A549 (cell line): ENCODE results near the gene FOCAD. TPM values are rescaled to one million over a fixed set of nuclear protein-coding genes. Genes with fewer than 3 reads are reported as not detected.

Experiments used
- ATAC-seq, 2 experiments: fragments of 200-7000 bp in 1 of 2; fragments of >200 bp in 1 of 2; cut with Nextera tagmentation in 1 of 2; cut with Tn5 transposase in 1 of 2; 3 replicates each; pipeline versions ENCODE4 v1.8.0 to v1.9.1; 2018 to 2020; ENCODE audit warnings: mild to moderate bottlenecking in 1 of 2, moderate library complexity in 1 of 2
- CTCF ChIA-PET: fragments of 300-600 bp; sonication (Branson Sonifier 250); formaldehyde crosslinking; extraction: SDS; loops from one replicate; lab custom pipeline; 2021; ENCODE audit warnings: antibody characterized with exemption, inconsistent platforms; lab: Yijun Ruan, JAX
- POLR2A ChIA-PET: fragments of 350-600 bp; formaldehyde crosslinking; extraction: SDS; loops from one replicate; lab custom pipeline; 2021; ENCODE audit warnings: antibody characterized with exemption, inconsistent platforms; lab: Yijun Ruan, JAX
- DNase-seq, 2 experiments: peaks; one replicate each; pipeline versions ENCODE4 v3.0.0 to v3.0.0-alpha.2; 2011 to 2016; ENCODE audit warnings: low read depth in 1 of 2, low spot score in 1 of 2
- FAIRE-seq: peaks from 2 replicates; lab custom pipeline; 2011; peaks lifted over from hg19 to GRCh38; lab: Jason Lieb, UNC
- H3K27ac ChIP-seq, 2 experiments: fragments of >200 bp; sonication (Bioruptor Twin); formaldehyde crosslinking; 3 replicates each; pipeline ENCODE4 v1.5.1; 2016 to 2017
- H3K4me1 ChIP-seq: fragments of >200 bp; sonication (Bioruptor Twin); formaldehyde crosslinking; 3 replicates; pipeline ENCODE4 v1.6.1; 2016
- H3K4me2 ChIP-seq: fragments of >200 bp; sonication (Bioruptor Twin); formaldehyde crosslinking; 3 replicates; pipeline ENCODE4 v1.6.1; 2016
- H3K4me3 ChIP-seq: fragments of >200 bp; sonication (Bioruptor Twin); formaldehyde crosslinking; 3 replicates; pipeline ENCODE4 v1.5.1; 2016
- H3K9me3 ChIP-seq: fragments of >200 bp; sonication (Bioruptor Twin); formaldehyde crosslinking; 3 replicates; pipeline ENCODE4 v1.6.1; 2016
- BHLHE40 ChIP-seq: IDR thresholded peaks from 2 replicates; pipeline ENCODE4 v1.6.1; 2012; ENCODE audit warnings: low read depth, low read length, inconsistent platforms
- CBX2 ChIP-seq: fragments of 200-600 bp; sonication (generic); IDR thresholded peaks from 2 replicates; pipeline ENCODE4 v1.6.1; 2016; ENCODE audit warnings: low read depth, mild to moderate bottlenecking, borderline replicate concordance
- EHMT2 ChIP-seq: fragments of 200-600 bp; sonication (generic); IDR thresholded peaks from 2 replicates; pipeline ENCODE4 v1.6.1; 2016; ENCODE audit warnings: antibody characterized with exemption, low read depth, mild to moderate bottlenecking, moderate library complexity
- ESRRA ChIP-seq: fragments of 150-350 bp; IDR thresholded peaks from 2 replicates; pipeline ENCODE4 v1.6.1; 2014; ENCODE audit warnings: mild to moderate bottlenecking, low read length, borderline replicate concordance
- FOSB ChIP-seq: fragments of 250-450 bp; sonication (Bioruptor Pico); IDR thresholded peaks from 2 replicates; pipeline ENCODE4 v1.5.0; 2020; ENCODE audit warnings: mild to moderate bottlenecking, moderate library complexity
- FOXS1 ChIP-seq: fragments of 250-450 bp; sonication (Bioruptor Pico); IDR thresholded peaks from 2 replicates; pipeline ENCODE4 v1.5.0; 2020; ENCODE audit warnings: mild to moderate bottlenecking, moderate library complexity
- HEYL ChIP-seq: fragments of 250-450 bp; sonication (Bioruptor Pico); IDR thresholded peaks from 2 replicates; pipeline ENCODE4 v1.8.0; 2021; ENCODE audit warnings: mild to moderate bottlenecking, moderate library complexity
- HMGXB4 ChIP-seq: fragments of 250-450 bp; sonication (Bioruptor Pico); IDR thresholded peaks from 2 replicates; pipeline ENCODE4 v1.5.0; 2021; ENCODE audit warnings: mild to moderate bottlenecking, moderate library complexity, borderline replicate concordance
- HOXA7 ChIP-seq: fragments of 250-450 bp; sonication (Bioruptor Pico); IDR thresholded peaks from 2 replicates; pipeline ENCODE4 v1.5.0; 2020; ENCODE audit warnings: mild to moderate bottlenecking, moderate library complexity
- HOXB13 ChIP-seq: fragments of 250-450 bp; sonication (Bioruptor Pico); IDR thresholded peaks from 2 replicates; pipeline ENCODE4 v1.5.0; 2020; ENCODE audit warnings: low read depth, mild to moderate bottlenecking, moderate library complexity
- HOXB5 ChIP-seq: fragments of 250-450 bp; sonication (Bioruptor Pico); IDR thresholded peaks from 2 replicates; pipeline ENCODE4 v1.5.0; 2020; ENCODE audit warnings: mild to moderate bottlenecking, moderate library complexity
- JUN ChIP-seq, 2 experiments: fragments of >200 bp; sonication (Bioruptor Twin); formaldehyde crosslinking; IDR thresholded peaks; 2 replicates in 1 of 2; 3 replicates in 1 of 2; pipeline ENCODE4 v1.6.1; 2016 to 2017
- KDM5A ChIP-seq: fragments of 200-600 bp; sonication (generic); IDR thresholded peaks from 2 replicates; pipeline ENCODE4 v1.6.1; 2016; ENCODE audit warnings: antibody characterized with exemption, mild to moderate bottlenecking
- NFE2L2 ChIP-seq: fragments of 150-350 bp; conservative IDR thresholded peaks from 2 replicates; pipeline ENCODE4 v1.6.1; 2014; ENCODE audit warnings: low read length
- NR3C1 ChIP-seq: fragments of >200 bp; sonication (Bioruptor Twin); formaldehyde crosslinking; IDR thresholded peaks from 3 replicates; pipeline ENCODE4 v1.6.1; 2017
- PHF8 ChIP-seq: fragments of 200-600 bp; sonication (generic); IDR thresholded peaks from 2 replicates; pipeline ENCODE4 v1.6.1; 2016; ENCODE audit warnings: low read depth, mild to moderate bottlenecking, antibody characterized with exemption, moderate library complexity, borderline replicate concordance
- POLR2AphosphoS2 ChIP-seq: conservative IDR thresholded peaks from 2 replicates; pipeline ENCODE4 v1.6.1; 2012; ENCODE audit warnings: low read length, improper control_type of control experiment, inconsistent platforms
- RCOR1 ChIP-seq: fragments of 150-350 bp; IDR thresholded peaks from 2 replicates; pipeline ENCODE4 v1.6.1; 2014; ENCODE audit warnings: antibody characterized with exemption, low read length, low read depth
- RFX5 ChIP-seq: fragments of 450-650 bp; IDR thresholded peaks from 2 replicates; pipeline ENCODE4 v1.7.1; 2014; ENCODE audit warnings: antibody characterized with exemption, mild to moderate bottlenecking, moderate library complexity
- RNF2 ChIP-seq: fragments of 200-600 bp; sonication (generic); IDR thresholded peaks from 2 replicates; pipeline ENCODE4 v1.6.1; 2016; ENCODE audit warnings: low read depth, mild to moderate bottlenecking, antibody characterized with exemption, moderate library complexity, borderline replicate concordance
- SMC3 ChIP-seq: fragments of >200 bp; sonication (Bioruptor Twin); formaldehyde crosslinking; IDR thresholded peaks from 3 replicates; pipeline ENCODE4 v1.6.1; 2018; ENCODE audit warnings: inconsistent platforms
- SREBF2 ChIP-seq: fragments of 450-650 bp; IDR thresholded peaks from 2 replicates; pipeline ENCODE4 v1.6.1; 2014; ENCODE audit warnings: mild to moderate bottlenecking, moderate library complexity
- ZC3H11A ChIP-seq: fragments of 450-650 bp; IDR thresholded peaks from 2 replicates; pipeline ENCODE4 v1.6.1; 2014; ENCODE audit warnings: antibody characterized with exemption, mild to moderate bottlenecking
- ZFP36 ChIP-seq: fragments of 450-650 bp; IDR thresholded peaks from 2 replicates; pipeline ENCODE4 v1.6.1; 2014; ENCODE audit warnings: borderline replicate concordance; ENCODE audit not compliant: partially characterized antibody
- ZNF302 ChIP-seq: fragments of 250-450 bp; sonication (Bioruptor Pico); IDR thresholded peaks from 2 replicates; pipeline ENCODE4 v1.9.0; 2021; ENCODE audit warnings: inconsistent platforms, mild to moderate bottlenecking, moderate library complexity
- ZSCAN20 ChIP-seq: fragments of 250-450 bp; sonication (Bioruptor Pico); IDR thresholded peaks from 2 replicates; pipeline ENCODE4 v1.8.0; 2022; ENCODE audit warnings: mild to moderate bottlenecking, moderate library complexity
- WGBS: methylation state at CpG from one replicate; pipeline ENCODE4 v1.1.6; 2017; ENCODE audit errors: missing lambda C conversion rate; 5-methylcytosine and 5-hydroxymethylcytosine counted together
- polyA plus RNA-seq, 4 experiments: library from polyadenylated mRNA; depleted of rRNA in 3 of 4; stranded (reverse); fragments of >200 nt; fragmentation: RNase III in 1 of 4; extraction: RNeasy Plus Mini Kit Qiagen cat#74134 plus additional on column Dnase treatment in 1 of 4; gene quantifications; 2 replicates in 3 of 4; 3 replicates in 1 of 4; pipeline ENCODE4 v1.2.3, GENCODE V29; 2011 to 2017
- TF ChIP-seq, protein P1 (sequence below): IDR thresholded peaks from 2 replicates; pipeline ENCODE4 v1.6.1; 2012
- TF ChIP-seq, protein P2 (sequence below): fragments of 150-350 bp; IDR thresholded peaks from 2 replicates; pipeline ENCODE4 v1.6.1; 2014; ENCODE audit warnings: low read depth, mild to moderate bottlenecking, low read length

Gene FOCAD
- polyA plus RNA-seq, 2 of the 4 experiments (the other 2 are of a cell fraction): 22.0 to 53.8 TPM

DNA sequence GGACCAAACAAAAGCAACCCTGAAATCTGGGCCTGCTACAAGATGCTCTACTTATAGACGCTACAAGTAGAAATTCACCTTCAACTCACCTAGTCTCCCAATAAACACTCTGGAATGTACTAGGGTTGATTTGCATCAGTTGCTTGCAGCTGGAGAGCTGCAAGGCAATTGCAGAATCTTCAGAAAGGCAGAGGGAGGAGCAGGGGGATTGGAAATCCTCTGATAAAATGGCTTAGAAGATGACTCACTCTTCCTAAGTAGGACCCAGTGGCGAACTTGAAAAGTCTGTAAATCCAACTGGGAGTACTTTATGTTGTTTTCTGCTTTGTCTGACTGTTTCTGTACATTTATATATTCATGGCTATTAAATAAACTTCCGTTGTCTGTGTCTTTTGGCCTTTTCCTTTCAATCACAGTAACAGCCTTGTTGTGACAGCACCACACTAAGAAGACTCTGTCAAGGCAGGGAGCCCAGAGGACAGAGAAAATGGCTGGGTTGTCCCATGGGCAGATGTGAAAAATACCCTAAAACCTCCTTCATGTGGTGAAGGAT lies 47.1 kb upstream of the FOCAD start (continued):
- TF ChIP-seq HMGXB4 (CRISPR knock-in tag): no peak

GRCh38 chr9:20640331-20641187 lies 43.5 kb upstream of the FOCAD start:
- ATAC-seq: no peak
- WGBS: 77% methylated on average over 7 of the region's 7 CpGs
- FAIRE-seq: peak; percentile 36
- no peaks in the 10 kb centered on the region for H3K9me3 ChIP-seq
- no peak overlapping the region for H3K27ac ChIP-seq
- DNase-seq: no peak
- no peaks in the 10 kb centered on the region for H3K4me1 ChIP-seq
- TF ChIP-seq BHLHE40 (no peak), HOXB13 (CRISPR knock-in tag) (no peak), NFE2L2 (no peak), POLR2AphosphoS2 (no peak), HOXA7 (CRISPR knock-in tag) (no peak), CBX2 (no peak), ESRRA (no peak), ZC3H11A (no peak), FOSB (CRISPR knock-in tag) (no peak), SMC3 (no peak), EHMT2 (no peak), RCOR1 (no peak), NR3C1 (no peak)
- TF ChIP-seq, protein P1, sequence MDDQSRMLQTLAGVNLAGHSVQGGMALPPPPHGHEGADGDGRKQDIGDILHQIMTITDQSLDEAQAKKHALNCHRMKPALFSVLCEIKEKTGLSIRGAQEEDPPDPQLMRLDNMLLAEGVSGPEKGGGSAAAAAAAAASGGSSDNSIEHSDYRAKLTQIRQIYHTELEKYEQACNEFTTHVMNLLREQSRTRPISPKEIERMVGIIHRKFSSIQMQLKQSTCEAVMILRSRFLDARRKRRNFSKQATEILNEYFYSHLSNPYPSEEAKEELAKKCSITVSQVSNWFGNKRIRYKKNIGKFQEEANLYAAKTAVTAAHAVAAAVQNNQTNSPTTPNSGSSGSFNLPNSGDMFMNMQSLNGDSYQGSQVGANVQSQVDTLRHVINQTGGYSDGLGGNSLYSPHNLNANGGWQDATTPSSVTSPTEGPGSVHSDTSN: no peak
- ChIA-PET CTCF (interaction anchor here (0.7 to 7.4 kb wide), 2 partner anchors 14 to 425 kb away, joined by 3 to 47 read pairs; no protein-coding TSS in a partner anchor), POLR2A (no interaction called here)
- H3K4me2 ChIP-seq: no peak overlapping the region
- H3K4me3 ChIP-seq: no peak overlapping the region

GRCh38 chr9:20642045-20642444 lies 42.0 kb upstream of the FOCAD start:
- ATAC-seq: no peak
- DNase-seq: no peak
- 79% methylated on average over 1 of the region's 1 CpG for WGBS
- Histone ChIP-seq H3K4me1 (no peaks in the 10 kb centered on the region), H3K4me3 (no peak overlapping the region), H3K27ac (no peak overlapping the region), H3K4me2 (no peak overlapping the region), H3K9me3 (no peaks in the 10 kb centered on the region)
- FAIRE-seq: no peak
- TF ChIP-seq ZNF302 (CRISPR knock-in tag) (no peak), HOXB5 (no peak), JUN (IDR thresholded peaks at IDR 0.05) (no peak), FOXS1 (CRISPR knock-in tag) (no peak), NFE2L2 (no peak), ZSCAN20 (no peak), RNF2 (no peak), RFX5 (no peak), PHF8 (no peak), BHLHE40 (no peak), SREBF2 (no peak), ESRRA (no peak), RCOR1 (no peak), HEYL (no peak), KDM5A (no peak), ZFP36 (no peak), NR3C1 (no peak), HOXB13 (CRISPR knock-in tag) (no peak)
- TF ChIP-seq, protein P2, sequence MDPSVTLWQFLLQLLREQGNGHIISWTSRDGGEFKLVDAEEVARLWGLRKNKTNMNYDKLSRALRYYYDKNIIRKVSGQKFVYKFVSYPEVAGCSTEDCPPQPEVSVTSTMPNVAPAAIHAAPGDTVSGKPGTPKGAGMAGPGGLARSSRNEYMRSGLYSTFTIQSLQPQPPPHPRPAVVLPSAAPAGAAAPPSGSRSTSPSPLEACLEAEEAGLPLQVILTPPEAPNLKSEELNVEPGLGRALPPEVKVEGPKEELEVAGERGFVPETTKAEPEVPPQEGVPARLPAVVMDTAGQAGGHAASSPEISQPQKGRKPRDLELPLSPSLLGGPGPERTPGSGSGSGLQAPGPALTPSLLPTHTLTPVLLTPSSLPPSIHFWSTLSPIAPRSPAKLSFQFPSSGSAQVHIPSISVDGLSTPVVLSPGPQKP: no peak
- TF ChIP-seq, protein P1: no peak
- ChIA-PET POLR2A (no interaction called here), CTCF (interaction anchor here (0.6 to 7.4 kb wide), 2 partner anchors 16 to 243 kb away, joined by 3 to 47 read pairs; no protein-coding TSS in a partner anchor)
